ENCODE measurements around the gene BPIFB3.
A peak's percentile ranks its signal among the peaks of the same experiment; 100 is the strongest.
"Not testable (repeated sequence)": the region's sequence is repeated elsewhere in the genome, so short reads cannot be mapped to it uniquely, and the experiment has no call there.

Gene BPIFB3

GRCh38 chr20:33104336-33104735 is 50.6 kb downstream of the BPIFB3 start:
- DNase-seq (ENCODE audit: low spot score in 2 of 2) (no peak), ATAC-seq (no peak)
- no peaks in the 10 kb centered on the region for H3K4me1 Mint-ChIP-seq
- H3K27ac Mint-ChIP-seq = no peak overlapping the region
- H3K9me3 Mint-ChIP-seq = no peaks in the 10 kb centered on the region
- no peak overlapping the region for H3K4me3 Mint-ChIP-seq
- H3K36me3 Mint-ChIP-seq = no peaks in the 10 kb centered on the region

- Mint-ChIP-seq H3K4me3 (no peak overlapping the region), H3K9me3 (no peaks in the 10 kb centered on the region), H3K36me3 (no peaks in the 10 kb centered on the region), H3K4me1 (no peaks in the 10 kb centered on the region), H3K27ac (no peak overlapping the region)
- no peak for ATAC-seq
- DNase-seq (ENCODE audit: low spot score in 2 of 2) = no peak
Observed at GRCh38 chr20:33105316-33105924, 51.7 kb downstream of the BPIFB3 start.

GRCh38 chr20:33106058-33106620 is 52.4 kb downstream of the BPIFB3 start:
- H3K9me3 Mint-ChIP-seq, H3K27ac Mint-ChIP-seq, H3K4me3 Mint-ChIP-seq: not testable (repeated sequence)

GRCh38 chr20:33108661-33109060 is 55.0 kb downstream of the BPIFB3 start:
- Mint-ChIP-seq H3K4me3 (no peak overlapping the region), H3K36me3 (no peaks in the 10 kb centered on the region), H3K27ac (no peak overlapping the region), H3K9me3 (no peaks in the 10 kb centered on the region), H3K4me1 (no peaks in the 10 kb centered on the region)
- ATAC-seq (no peak), DNase-seq (ENCODE audit: low spot score in 2 of 2) (no peak)

More at GRCh38 chr20:33106058-33106620, 52.4 kb downstream of the BPIFB3 start:
- ATAC-seq; H3K36me3 Mint-ChIP-seq; DNase-seq (ENCODE audit: low spot score in 2 of 2); H3K4me1 Mint-ChIP-seq: not testable (repeated sequence)

DNA sequence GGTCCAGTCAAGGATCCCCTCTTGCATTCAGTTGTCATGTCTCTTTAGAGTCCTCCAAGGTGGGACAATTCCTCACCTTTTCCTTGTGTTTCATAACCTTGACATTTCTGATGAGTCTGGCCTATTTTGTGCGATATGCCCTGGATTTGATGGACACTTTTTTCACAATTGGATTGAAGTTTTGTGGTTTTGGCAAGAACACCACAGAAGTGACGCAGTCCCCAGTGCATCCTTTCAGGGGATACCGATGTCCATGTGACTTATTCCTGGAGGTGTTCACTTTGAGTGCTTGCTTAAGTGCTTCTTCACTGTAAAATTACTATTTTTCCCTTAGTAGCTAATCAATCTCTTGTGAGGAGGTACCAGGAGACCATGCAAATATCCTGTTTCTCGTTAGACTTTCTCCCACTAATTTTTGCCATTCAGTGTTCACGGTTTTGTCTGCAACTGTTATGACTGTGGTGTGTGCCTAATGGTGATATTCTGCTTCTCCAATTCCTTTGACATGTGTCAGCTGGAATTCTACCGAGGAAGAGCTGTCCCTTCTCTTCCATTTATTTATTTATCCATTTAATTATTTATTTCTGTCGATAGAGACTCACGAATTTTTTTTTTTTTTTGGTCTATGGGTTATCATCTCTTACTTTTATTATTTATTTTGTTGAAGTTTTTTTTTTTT is 56.6 kb downstream of the BPIFB3 start:
- no peak for ATAC-seq
- Mint-ChIP-seq H3K36me3 (no peaks in the 10 kb centered on the region), H3K27ac (no peak overlapping the region), H3K9me3 (no peaks in the 10 kb centered on the region), H3K4me3 (no peak overlapping the region), H3K4me1 (no peaks in the 10 kb centered on the region)
- no peak for DNase-seq (ENCODE audit: low spot score in 2 of 2)

- no peaks in the 10 kb centered on the region for H3K36me3 Mint-ChIP-seq
- no peaks in the 10 kb centered on the region for H3K9me3 Mint-ChIP-seq
- DNase-seq (ENCODE audit: low spot score in 2 of 2) (no peak), ATAC-seq (no peak)
- no peaks in the 10 kb centered on the region for H3K4me1 Mint-ChIP-seq
- no peak overlapping the region for H3K27ac Mint-ChIP-seq
- H3K4me3 Mint-ChIP-seq = no peak overlapping the region
Observed at GRCh38 chr20:33111306-33111705, 57.6 kb downstream of the BPIFB3 start.

DNA sequence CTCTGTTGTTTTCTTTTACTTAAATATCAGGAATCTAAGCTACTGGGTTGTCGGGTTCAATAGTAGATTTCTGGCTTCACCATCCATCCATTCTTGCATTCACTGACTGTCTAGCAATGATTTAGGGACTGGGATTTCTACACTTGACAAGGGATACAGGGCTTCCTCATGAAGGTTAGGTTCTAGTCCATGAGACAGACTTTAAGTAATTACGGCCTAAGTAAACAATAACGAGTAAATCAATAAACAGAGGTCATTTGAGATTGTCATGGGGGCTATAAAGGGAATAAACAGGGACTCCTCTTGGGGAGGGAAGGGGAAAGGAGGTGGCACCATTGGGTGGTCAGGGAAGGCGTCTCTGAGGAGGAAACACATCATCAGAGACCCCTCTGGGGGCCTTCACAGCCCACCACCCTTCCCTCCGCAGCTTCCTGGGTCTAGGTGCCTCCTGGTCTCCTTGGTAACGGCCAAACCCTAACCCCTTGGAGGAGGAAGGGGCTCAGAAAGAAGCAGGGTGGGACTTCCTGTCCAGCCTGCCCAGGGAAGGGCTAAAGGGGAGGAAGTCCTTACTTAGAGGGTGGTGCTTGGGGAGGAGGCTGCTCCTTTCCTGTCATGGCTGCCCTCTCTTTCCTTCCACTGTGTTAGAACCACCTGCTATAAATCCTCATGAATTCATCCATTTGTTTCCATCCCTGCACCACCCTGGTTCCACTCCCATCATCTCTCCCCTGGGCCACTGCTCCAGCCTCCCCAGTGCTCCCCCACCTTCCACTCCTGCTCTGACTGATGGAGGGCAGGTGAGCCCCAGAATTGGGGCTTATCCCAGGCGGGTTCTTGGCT is 59.1 kb downstream of the BPIFB3 start:
- DNase-seq (ENCODE audit: low spot score in 2 of 2) = no peak
- Mint-ChIP-seq H3K36me3 (no peaks in the 10 kb centered on the region), H3K27ac (no peak overlapping the region), H3K9me3 (no peaks in the 10 kb centered on the region), H3K4me1 (no peaks in the 10 kb centered on the region), H3K4me3 (no peak overlapping the region)
- ATAC-seq = no peak

DNA sequence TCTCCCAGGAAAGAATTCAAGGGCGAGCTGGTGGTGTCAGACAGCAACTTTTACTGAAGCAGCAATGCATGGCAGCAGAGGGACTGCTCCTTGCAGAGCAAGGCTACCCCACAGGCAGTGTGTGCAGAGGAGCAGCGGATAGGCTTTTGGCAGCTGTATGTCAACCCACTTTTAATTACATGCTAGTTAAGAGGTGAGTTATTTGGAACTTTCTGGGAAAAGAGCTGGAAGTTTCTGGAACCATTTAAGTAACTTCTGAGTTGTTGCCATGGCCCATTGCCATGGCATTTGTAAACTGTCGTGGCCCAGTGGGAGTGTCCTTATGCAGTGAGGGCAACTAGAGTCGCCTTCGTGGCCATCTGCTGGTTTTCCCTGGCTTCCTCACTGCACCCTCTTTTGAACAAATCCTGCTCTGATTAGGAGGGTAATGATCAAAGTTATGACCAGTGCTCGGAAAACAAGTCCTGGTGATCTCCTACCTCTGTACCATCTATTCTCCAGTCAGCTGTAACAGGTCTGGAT is 59.7 kb downstream of the BPIFB3 start:
- ATAC-seq (no peak), DNase-seq (ENCODE audit: low spot score in 2 of 2) (no peak)
- Mint-ChIP-seq H3K36me3 (no peaks in the 10 kb centered on the region), H3K27ac (no peak overlapping the region), H3K4me3 (no peak overlapping the region), H3K4me1 (no peaks in the 10 kb centered on the region), H3K9me3 (no peaks in the 10 kb centered on the region)

GRCh38 chr20:33115501-33115900 is 61.8 kb downstream of the BPIFB3 start:
- not testable (repeated sequence) for H3K27ac Mint-ChIP-seq; ATAC-seq; H3K36me3 Mint-ChIP-seq; H3K4me3 Mint-ChIP-seq; H3K9me3 Mint-ChIP-seq; DNase-seq (ENCODE audit: low spot score in 2 of 2)
- peaks cover 12% of the 10 kb centered on the region for H3K4me1 Mint-ChIP-seq

- Mint-ChIP-seq H3K9me3 (no peaks in the 10 kb centered on the region), H3K27ac (no peak overlapping the region), H3K36me3 (no peaks in the 10 kb centered on the region), H3K4me3 (no peak overlapping the region), H3K4me1 (peaks cover 12% of the 10 kb centered on the region)
- ATAC-seq (peak; percentile 83), DNase-seq (ENCODE audit: low spot score in 2 of 2) (no peak)
Observed at GRCh38 chr20:33119725-33120720, 66.3 kb downstream of the BPIFB3 start.

DNA sequence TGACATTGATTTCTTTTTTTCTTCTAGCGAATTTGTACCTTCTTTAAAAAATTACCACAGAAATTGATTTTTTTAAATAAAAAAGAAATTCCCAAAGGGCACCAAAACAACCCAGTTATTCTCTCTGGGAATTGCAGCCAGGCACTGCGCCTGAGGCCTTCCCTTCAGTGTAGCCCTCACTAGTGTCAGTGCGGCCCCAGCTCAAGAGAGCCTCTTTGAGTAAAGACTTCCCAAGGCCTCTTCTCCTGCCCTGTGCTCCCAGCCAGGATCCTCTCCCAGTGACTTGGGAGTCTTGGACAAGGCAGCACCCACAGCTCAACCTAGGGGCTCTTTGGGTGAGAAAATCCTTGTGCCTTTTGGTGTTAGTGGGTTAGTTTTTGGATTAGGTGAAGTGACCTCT is 67.2 kb downstream of the BPIFB3 start:
- Mint-ChIP-seq H3K27ac (no peak overlapping the region), H3K36me3 (no peaks in the 10 kb centered on the region), H3K9me3 (no peaks in the 10 kb centered on the region), H3K4me1 (peaks cover 12% of the 10 kb centered on the region), H3K4me3 (no peak overlapping the region)
- ATAC-seq = no peak
- DNase-seq (ENCODE audit: low spot score in 2 of 2) = no peak

- not testable (repeated sequence) for H3K9me3 Mint-ChIP-seq; H3K4me3 Mint-ChIP-seq; DNase-seq (ENCODE audit: low spot score in 2 of 2); ATAC-seq; H3K27ac Mint-ChIP-seq; H3K36me3 Mint-ChIP-seq
- H3K4me1 Mint-ChIP-seq = peaks cover 12% of the 10 kb centered on the region
Observed at GRCh38 chr20:33122297-33122696, 68.6 kb downstream of the BPIFB3 start.

Measured in stimulated activated effector memory CD8-positive, alpha-beta T cell treated with anti-CD3 and anti-CD28 coated beads, Interleukin-12 subunit alpha, Interleukin-12 subunit beta, amount 100 ng/mL, for 72 hours (primary cell).